ENCODE measurements around the gene MNT. TPM values are rescaled to one million over a fixed set of nuclear protein-coding genes. Genes with fewer than 3 reads are reported as not detected.

MNT gene, protein sequence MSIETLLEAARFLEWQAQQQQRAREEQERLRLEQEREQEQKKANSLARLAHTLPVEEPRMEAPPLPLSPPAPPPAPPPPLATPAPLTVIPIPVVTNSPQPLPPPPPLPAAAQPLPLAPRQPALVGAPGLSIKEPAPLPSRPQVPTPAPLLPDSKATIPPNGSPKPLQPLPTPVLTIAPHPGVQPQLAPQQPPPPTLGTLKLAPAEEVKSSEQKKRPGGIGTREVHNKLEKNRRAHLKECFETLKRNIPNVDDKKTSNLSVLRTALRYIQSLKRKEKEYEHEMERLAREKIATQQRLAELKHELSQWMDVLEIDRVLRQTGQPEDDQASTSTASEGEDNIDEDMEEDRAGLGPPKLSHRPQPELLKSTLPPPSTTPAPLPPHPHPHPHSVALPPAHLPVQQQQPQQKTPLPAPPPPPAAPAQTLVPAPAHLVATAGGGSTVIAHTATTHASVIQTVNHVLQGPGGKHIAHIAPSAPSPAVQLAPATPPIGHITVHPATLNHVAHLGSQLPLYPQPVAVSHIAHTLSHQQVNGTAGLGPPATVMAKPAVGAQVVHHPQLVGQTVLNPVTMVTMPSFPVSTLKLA
- total RNA-seq: 7.7 and 10.1 TPM in 2 replicates

DNA sequence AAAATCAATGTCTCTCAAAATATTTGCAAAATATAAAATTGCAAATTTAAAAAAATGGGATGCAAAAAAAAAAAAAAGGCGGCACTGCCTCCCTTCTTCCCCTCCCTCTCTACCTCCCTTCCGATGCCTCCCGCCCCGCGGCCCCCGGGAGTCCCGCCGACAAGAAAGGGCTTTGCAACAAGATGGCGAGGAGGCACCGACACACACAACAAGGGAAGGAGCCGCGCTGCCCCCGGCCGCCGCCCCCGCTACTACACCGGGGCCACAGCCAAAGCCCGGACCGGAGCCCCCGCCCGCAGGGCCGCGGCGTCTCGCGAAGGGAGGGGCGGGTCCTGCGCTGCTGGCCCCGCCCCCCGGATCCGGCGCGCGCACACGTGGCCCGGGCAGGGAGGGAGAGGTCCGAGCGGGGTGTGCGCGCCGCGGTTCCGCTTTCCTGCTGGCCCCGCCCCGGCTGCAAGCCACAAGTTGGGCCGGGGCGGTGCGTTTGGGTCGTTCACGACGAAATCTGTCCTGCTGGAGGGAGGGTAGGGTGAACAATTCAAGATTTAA is at the start of gene MNT:
Gene MNT (minus strand): TSS at position 184 of the 549 bp plus-strand sequence. CDS start 348 bp downstream, outside the sequence.

DNA sequence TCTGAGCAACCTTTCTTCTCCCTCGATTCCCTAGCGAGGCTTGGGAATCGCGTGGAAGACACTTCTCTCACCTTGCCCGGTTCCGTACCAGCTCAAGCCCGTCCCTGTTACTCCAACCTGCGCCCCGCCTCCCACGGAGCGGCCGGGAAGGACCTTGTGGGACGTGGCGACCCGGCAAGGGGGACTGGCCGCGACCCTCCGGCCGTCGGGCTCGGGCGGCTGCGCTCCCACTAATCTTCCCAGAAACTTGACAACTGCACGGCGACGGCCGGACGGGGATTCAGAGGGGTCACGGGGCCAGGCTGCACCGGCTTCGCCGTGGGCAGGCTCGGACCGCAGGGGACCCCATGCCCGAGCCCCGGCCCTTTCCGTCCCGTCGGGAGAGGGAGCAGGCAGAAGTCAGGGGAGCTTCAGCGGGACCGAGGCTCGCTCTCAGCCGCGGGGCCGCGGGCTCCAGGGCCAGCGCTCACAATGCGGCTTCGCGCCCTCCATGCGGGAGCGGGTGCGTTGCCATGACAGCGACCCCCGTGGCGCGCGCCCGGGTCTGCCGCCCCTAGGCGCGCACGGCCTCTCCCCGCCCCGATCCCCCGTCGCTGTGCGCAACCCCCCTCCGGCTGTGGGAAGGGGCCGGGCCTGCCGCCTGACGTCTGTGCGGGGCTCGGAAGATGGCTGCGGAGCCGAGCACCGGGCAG is 63.9 kb downstream of the MNT start, which contains the start of gene SGSM2:
Gene SGSM2 (plus strand): TSS at position 650 of the 692 bp plus-strand sequence. CDS start 188 bp downstream, outside the sequence.

DNA sequence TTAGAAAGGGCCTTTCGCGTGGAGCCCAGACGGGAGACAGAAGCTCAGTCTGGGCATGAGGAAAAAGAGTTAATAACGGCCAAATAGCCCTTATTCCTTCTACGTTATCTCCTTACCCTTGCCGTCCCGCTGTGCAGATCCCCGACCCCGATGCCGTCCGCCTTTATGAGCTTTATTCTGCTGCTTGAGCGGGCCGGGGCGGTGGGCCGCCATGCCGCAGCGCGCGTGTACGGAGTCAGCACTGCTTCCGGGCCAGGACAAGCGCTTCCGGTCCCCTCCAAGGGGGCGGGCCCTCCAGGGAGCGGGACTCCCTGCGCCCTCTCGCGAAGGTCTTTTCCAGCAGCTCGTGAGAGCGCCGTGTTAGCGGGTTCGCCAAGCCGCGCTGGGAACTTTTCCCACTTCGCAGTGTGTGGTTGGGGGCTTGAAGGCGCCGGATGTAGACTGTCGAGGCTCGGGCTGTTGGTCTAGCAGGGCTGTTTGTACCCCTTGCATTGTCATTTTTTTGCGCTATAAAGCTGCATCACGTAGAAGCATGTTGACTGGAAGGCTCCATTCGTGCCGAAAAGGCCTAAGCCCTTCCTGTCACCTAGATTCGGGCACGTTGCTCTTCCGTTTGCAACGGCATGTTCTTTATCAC is 64.5 kb downstream of the MNT start, which contains the start of gene TSR1:
Gene TSR1 (minus strand): TSS at position 243 of the 637 bp plus-strand sequence. CDS start 30 bp downstream, at position 213.

Other genes with a start within 250 kb of the MNT start
- 25.6 and 35.4 TPM in 2 replicates for gene SMG6, start 97.3 kb downstream of the MNT start, total RNA-seq
- gene SRR, start 97.1 kb downstream of the MNT start, total RNA-seq: 11.7 and 18.4 TPM in 2 replicates
- gene TSR1, start 64.6 kb downstream of the MNT start, total RNA-seq: 34.6 and 52.3 TPM in 2 replicates
- gene SGSM2, start 63.6 kb downstream of the MNT start, total RNA-seq: 32.7 and 35.0 TPM in 2 replicates
- 9.1 and 10.4 TPM in 2 replicates for gene METTL16, start 110.8 kb upstream of the MNT start, total RNA-seq
- 115 and 135 TPM in 2 replicates for gene PAFAH1B1, start 192.6 kb upstream of the MNT start, total RNA-seq